Measurements from ENCODE around the gene EDIL3. TPM values are rescaled to one million over a fixed set of nuclear protein-coding genes. Genes with fewer than 3 reads are reported as not detected.

EDIL3 gene
- total and polyA plus RNA-seq, 2 of the 8 experiments (the other 6 are each of a cell fraction or from before 2014, with no cell fraction given), result 14.7 to 47.2 TPM

GRCh38 chr5:84383816-84384603 lies 670 bp downstream of the EDIL3 start (continued):
- peak; percentile 50; the same call in 1 of the 2 replicates for TF ChIP-seq TAF1 (IDR thresholded peaks at IDR 0.05; ENCODE audit: low read depth, low read length)
- no peak for TF ChIP-seq TAF7 (optimal IDR thresholded peaks at IDR 0.05; ENCODE audit: borderline replicate concordance, low read depth, low read length)
- no peak for TF ChIP-seq BRCA1 (IDR thresholded peaks at IDR 0.05; ENCODE audit: low read depth, low read length)
- peak; percentile 99 for TF ChIP-seq ASH2L (IDR thresholded peaks at IDR 0.05; ENCODE audit: low read length)
- peak; percentile 22 for TF ChIP-seq EZH2 (IDR thresholded peaks at IDR 0.05; ENCODE audit: low read depth, low read length, severe bottlenecking)
- TF ChIP-seq CTCF (IDR thresholded peaks at IDR 0.05; ENCODE audit: control extremely low read depth in 1 of 3, insufficient read depth in 1 of 3, low read depth in 1 of 3, low read length in 3 of 3), result peak in 1 of 3 experiments; percentile 6; a peak in 1 of 4 replicates
- no peak for TF ChIP-seq RFX5 (IDR thresholded peaks at IDR 0.05; ENCODE audit: borderline replicate concordance, low read depth, low read length)
- TF ChIP-seq TBP (IDR thresholded peaks at IDR 0.05; ENCODE audit: low read depth, low read length), result peak; percentile 41
- TF ChIP-seq POLR2AphosphoS5 (IDR thresholded peaks at IDR 0.05; ENCODE audit: low read depth, low read length), result peak; percentile 65; the same call in 1 of the 2 replicates
- TF ChIP-seq RBBP5 (IDR thresholded peaks at IDR 0.05; ENCODE audit: borderline replicate concordance, low read depth, low read length), result peak; percentile 98
- TF ChIP-seq HDAC2 (IDR thresholded peaks at IDR 0.05; ENCODE audit: borderline replicate concordance in 1 of 2, low read depth in 2 of 2, low read length in 2 of 2), result peak in 1 of 2 experiments; percentile 29; a peak in 1 of 4 replicates
- TF ChIP-seq EP300 (IDR thresholded peaks at IDR 0.05; ENCODE audit: borderline replicate concordance in 1 of 2, low read depth in 2 of 2, low read length in 2 of 2), result no peak
- TF ChIP-seq GTF2F1 (IDR thresholded peaks at IDR 0.05; ENCODE audit: borderline replicate concordance, low read depth, low read length), result no peak
- peak; percentile 63 for TF ChIP-seq CREB1 (IDR thresholded peaks at IDR 0.05)
- TF ChIP-seq HDAC6 (IDR thresholded peaks at IDR 0.05; ENCODE audit: low read depth, low read length), result no peak
- no peak for TF ChIP-seq CBX8 (IDR thresholded peaks at IDR 0.05; ENCODE audit: borderline replicate concordance, low read depth, low read length)
- no peak for TF ChIP-seq FOSL1 (IDR thresholded peaks at IDR 0.05; ENCODE audit: insufficient read depth, low read depth, low read length)
- peak; percentile 97 for TF ChIP-seq KDM4A (IDR thresholded peaks at IDR 0.05; ENCODE audit: low read depth, low read length, severe bottlenecking)

Data from H1 (cell line).